ENCODE data around the gene HOXB8. TPM values are rescaled to one million over a fixed set of nuclear protein-coding genes. Genes with fewer than 3 reads are reported as not detected.

HOXB8 gene
- total RNA-seq, 1 experiment from 2014 or later: 28.2 TPM

- CTCF ChIA-PET: interaction anchor here (0.6 to 0.7 kb wide), 4 partner anchors 8 to 147 kb away, joined by 3 to 8 read pairs (median 4); no protein-coding TSS in a partner anchor
- peak overlapping the region; percentile 95 for H3K27ac Mint-ChIP-seq (ENCODE audit: unreplicated experiment)
Observed at GRCh38 chr17:48579760-48580554, 35.1 kb downstream of the HOXB8 start.

GRCh38 chr17:48579471-48579759 lies 35.7 kb downstream of the HOXB8 start:
- Mint-ChIP-seq H3K4me3 (ENCODE audit: low read depth, unreplicated experiment) (no peak overlapping the region), H3K4me1 (ENCODE audit: low read depth, unreplicated experiment) (peaks cover 50% of the 10 kb centered on the region), H3K9me3 (ENCODE audit: low read depth, unreplicated experiment) (no peaks in the 10 kb centered on the region), H3K36me3 (ENCODE audit: insufficient read depth, unreplicated experiment) (peaks cover 96% of the 10 kb centered on the region), H3K27ac (ENCODE audit: unreplicated experiment) (peak overlapping the region; percentile 95), H3K27me3 (ENCODE audit: unreplicated experiment) (peaks cover 33% of the 10 kb centered on the region)
- CTCF ChIA-PET: interaction anchor here (0.7 to 1.5 kb wide), 4 partner anchors 13 to 147 kb away, joined by 3 to 8 read pairs (median 4); no protein-coding TSS in a partner anchor
- BruUV-seq (replicated peaks): no TSS peak
- intact Hi-C loops (cut with micrococcal nuclease; ENCODE audit: unreplicated experiment): loop anchor here (5.0 kb wide), 2 partner anchors 37 to 287 kb away; no protein-coding TSS in a partner anchor
- no peak for TF ChIP-seq CTCF (IDR thresholded peaks at IDR 0.05; ENCODE audit: unreplicated experiment)
- no peak for DNase-seq

More at GRCh38 chr17:48579760-48580554, 35.1 kb downstream of the HOXB8 start:
- TF ChIP-seq CTCF (IDR thresholded peaks at IDR 0.05; ENCODE audit: unreplicated experiment): no peak
- Mint-ChIP-seq H3K36me3 (ENCODE audit: insufficient read depth, unreplicated experiment) (peaks cover 96% of the 10 kb centered on the region), H3K4me1 (ENCODE audit: low read depth, unreplicated experiment) (peaks cover 53% of the 10 kb centered on the region), H3K4me3 (ENCODE audit: low read depth, unreplicated experiment) (no peak overlapping the region), H3K9me3 (ENCODE audit: low read depth, unreplicated experiment) (no peaks in the 10 kb centered on the region), H3K27me3 (ENCODE audit: unreplicated experiment) (peaks cover 36% of the 10 kb centered on the region)
- intact Hi-C loops (cut with micrococcal nuclease; ENCODE audit: unreplicated experiment): loop anchor here (5.0 kb wide), 2 partner anchors 38 to 288 kb away; no protein-coding TSS in a partner anchor
- no TSS peak for BruUV-seq (replicated peaks)
- DNase-seq: no peak

GRCh38 chr17:48578616-48579470 lies 36.2 kb downstream of the HOXB8 start:
- Mint-ChIP-seq H3K27me3 (ENCODE audit: unreplicated experiment) (peaks cover 28% of the 10 kb centered on the region), H3K4me1 (ENCODE audit: low read depth, unreplicated experiment) (peaks cover 50% of the 10 kb centered on the region), H3K27ac (ENCODE audit: unreplicated experiment) (peak overlapping the region; percentile 95), H3K36me3 (ENCODE audit: insufficient read depth, unreplicated experiment) (peaks cover 96% of the 10 kb centered on the region), H3K9me3 (ENCODE audit: low read depth, unreplicated experiment) (no peaks in the 10 kb centered on the region), H3K4me3 (ENCODE audit: low read depth, unreplicated experiment) (no peak overlapping the region)
- TSS peak; percentile 46 for BruUV-seq (replicated peaks)
- CTCF ChIA-PET: interaction anchor here (1.0 to 1.5 kb wide), 2 partner anchors 12 to 18 kb away, joined by 4 read pairs; no protein-coding TSS in a partner anchor
- no peak for TF ChIP-seq CTCF (IDR thresholded peaks at IDR 0.05; ENCODE audit: unreplicated experiment)
- DNase-seq: no peak
- intact Hi-C loops (cut with micrococcal nuclease; ENCODE audit: unreplicated experiment): loop anchor here (5.0 kb wide), 2 partner anchors 37 to 287 kb away; no protein-coding TSS in a partner anchor

GRCh38 chr17:48577946-48578615 lies 37.0 kb downstream of the HOXB8 start, which contains the start of gene HOXB4:
Gene HOXB4, minus strand, starts transcription at chr17:48578350. Its CDS starts 31 bp downstream, at chr17:48578319.
- BruUV-seq (replicated peaks): no TSS peak
- Mint-ChIP-seq H3K27me3 (ENCODE audit: unreplicated experiment) (peaks cover 20% of the 10 kb centered on the region), H3K4me3 (ENCODE audit: low read depth, unreplicated experiment) (no peak within 1 kb of the TSS), H3K27ac (ENCODE audit: unreplicated experiment) (peak within 1 kb of the TSS; percentile 95), H3K36me3 (ENCODE audit: insufficient read depth, unreplicated experiment) (peaks cover 100% of the 10 kb centered on the region), H3K4me1 (ENCODE audit: low read depth, unreplicated experiment) (peaks cover 50% of the 10 kb centered on the region), H3K9me3 (ENCODE audit: low read depth, unreplicated experiment) (no peaks in the 10 kb centered on the region)
- intact Hi-C loops (cut with micrococcal nuclease; ENCODE audit: unreplicated experiment): loop anchor here (5.0 kb wide), 2 partner anchors 36 to 286 kb away; no protein-coding TSS in a partner anchor
- TF ChIP-seq CTCF (IDR thresholded peaks at IDR 0.05; ENCODE audit: unreplicated experiment): no peak
- peak; percentile 88 for DNase-seq
- CTCF ChIA-PET: interaction anchor here (1.0 to 1.5 kb wide), 2 partner anchors 12 to 17 kb away, joined by 4 read pairs; no protein-coding TSS in a partner anchor

Data from Calu3 (cell line).